ENCODE data around the gene MAK.
A peak's percentile ranks its signal among the peaks of the same experiment; 100 is the strongest.
"Not testable (repeated sequence)": the region's sequence is repeated elsewhere in the genome, so short reads cannot be mapped to it uniquely, and the experiment has no call there.

MAK gene, protein sequence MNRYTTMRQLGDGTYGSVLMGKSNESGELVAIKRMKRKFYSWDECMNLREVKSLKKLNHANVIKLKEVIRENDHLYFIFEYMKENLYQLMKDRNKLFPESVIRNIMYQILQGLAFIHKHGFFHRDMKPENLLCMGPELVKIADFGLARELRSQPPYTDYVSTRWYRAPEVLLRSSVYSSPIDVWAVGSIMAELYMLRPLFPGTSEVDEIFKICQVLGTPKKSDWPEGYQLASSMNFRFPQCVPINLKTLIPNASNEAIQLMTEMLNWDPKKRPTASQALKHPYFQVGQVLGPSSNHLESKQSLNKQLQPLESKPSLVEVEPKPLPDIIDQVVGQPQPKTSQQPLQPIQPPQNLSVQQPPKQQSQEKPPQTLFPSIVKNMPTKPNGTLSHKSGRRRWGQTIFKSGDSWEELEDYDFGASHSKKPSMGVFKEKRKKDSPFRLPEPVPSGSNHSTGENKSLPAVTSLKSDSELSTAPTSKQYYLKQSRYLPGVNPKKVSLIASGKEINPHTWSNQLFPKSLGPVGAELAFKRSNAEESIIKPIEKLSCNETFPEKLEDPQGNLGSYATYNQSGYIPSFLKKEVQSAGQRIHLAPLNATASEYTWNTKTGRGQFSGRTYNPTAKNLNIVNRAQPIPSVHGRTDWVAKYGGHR

DNA sequence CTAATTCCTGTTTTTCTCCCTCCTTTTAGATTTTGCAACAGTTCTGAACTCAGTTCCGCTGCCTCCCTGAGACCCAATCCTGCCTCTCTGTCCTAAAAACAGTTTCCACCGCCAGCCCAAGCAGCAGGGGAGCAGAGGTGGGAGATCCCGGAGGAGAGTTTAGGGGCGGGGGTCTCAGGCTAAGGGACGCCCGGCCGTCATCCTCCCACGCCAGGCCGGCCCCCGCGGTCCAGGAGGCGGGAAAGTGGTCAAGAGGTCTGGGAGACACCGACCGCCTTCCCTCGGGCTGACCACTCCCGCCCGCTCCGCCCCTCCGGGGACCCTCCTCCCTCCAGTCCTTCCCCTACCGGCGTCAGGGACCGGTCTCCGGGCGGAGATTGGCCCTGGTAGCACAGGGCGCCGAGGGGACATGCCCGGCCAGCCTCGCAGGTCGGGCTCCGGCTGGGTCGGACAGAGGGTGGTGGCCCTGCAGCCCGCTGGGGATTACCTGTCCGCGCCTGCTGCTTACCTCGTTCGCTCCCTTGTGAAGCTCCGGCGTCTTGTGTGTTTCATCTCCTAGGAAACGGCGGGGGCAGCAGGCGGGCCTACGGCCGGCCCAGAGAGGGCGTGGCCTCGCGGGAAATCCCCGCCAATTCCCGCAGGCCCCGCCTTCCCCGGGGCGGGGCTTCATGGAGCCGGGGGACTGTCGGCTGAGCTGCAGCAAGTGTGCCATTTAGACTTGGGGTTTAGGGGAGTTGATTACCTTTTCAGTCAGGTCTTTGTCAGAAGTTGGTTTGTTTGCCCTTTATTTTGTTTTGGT, at the start of gene MAK:
Gene MAK (minus strand): TSS at position 545 of the 799 bp plus-strand sequence. CDS start 7,891 bp downstream, outside the sequence.
- peak; percentile 90 for DNase-seq (ENCODE audit: low spot score)

DNA sequence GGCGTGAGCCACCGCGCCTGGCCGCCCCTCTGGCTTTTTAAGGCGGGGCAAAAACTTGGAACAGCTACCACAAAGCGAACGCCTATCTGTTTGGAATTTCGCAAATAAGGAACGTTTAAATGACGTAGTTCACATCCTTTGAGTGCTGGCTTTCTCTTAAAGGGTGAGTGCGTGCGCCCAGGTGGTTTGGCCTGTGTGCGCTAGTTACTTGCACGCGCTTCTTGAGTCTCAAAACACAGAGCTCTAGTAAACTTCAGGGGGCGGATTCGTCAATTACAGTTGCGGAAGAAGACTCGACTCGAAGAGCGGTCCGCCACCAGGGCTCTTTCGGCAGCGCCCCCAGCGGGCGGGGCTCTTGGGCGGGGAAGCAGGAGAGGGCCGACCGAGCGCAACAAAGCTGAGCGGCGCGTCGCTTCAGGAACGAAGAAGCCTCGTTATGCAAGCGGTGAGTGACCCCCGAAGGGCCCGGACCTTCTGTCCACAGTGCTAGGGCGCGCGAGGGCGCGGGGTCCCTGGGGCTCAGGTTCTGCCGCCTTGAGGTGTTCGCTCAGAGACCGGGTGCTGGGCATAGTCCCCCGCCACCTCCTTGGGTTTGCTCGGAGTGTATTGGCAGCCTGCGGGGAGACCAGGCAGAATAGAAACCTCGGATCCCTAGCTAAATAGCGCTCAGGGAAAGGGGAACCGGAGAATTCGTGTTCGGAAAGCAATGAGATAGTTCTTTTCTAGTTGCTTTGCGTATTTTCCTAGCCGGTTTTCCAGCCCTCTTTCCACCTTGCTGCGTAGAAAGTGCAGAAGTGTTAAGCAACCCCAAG, 48.6 kb upstream of the MAK start, which contains the start of gene SYCP2L:
Gene SYCP2L (plus strand): TSS at position 362 of the 812 bp plus-strand sequence. CDS start 75 bp downstream, at position 437.
- no peak for DNase-seq (ENCODE audit: low spot score)

DNA sequence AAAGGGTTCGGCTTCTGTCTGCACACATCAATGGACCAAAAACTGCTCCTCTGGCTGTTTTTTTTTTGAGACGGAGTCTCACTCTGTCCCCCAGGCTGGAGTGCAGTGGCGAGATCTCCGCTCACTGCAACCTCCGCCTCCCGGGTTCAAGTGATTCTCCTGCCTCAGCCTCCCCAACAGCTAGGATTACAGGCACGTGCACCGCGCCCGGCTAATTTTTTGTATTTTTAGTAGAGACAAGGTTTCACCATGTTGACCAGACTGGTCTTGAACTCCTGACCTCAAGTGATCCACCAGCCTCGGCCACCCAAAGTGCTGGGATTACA, 48.0 kb upstream of the MAK start:
- DNase-seq (ENCODE audit: low spot score): not testable (repeated sequence)

DNA sequence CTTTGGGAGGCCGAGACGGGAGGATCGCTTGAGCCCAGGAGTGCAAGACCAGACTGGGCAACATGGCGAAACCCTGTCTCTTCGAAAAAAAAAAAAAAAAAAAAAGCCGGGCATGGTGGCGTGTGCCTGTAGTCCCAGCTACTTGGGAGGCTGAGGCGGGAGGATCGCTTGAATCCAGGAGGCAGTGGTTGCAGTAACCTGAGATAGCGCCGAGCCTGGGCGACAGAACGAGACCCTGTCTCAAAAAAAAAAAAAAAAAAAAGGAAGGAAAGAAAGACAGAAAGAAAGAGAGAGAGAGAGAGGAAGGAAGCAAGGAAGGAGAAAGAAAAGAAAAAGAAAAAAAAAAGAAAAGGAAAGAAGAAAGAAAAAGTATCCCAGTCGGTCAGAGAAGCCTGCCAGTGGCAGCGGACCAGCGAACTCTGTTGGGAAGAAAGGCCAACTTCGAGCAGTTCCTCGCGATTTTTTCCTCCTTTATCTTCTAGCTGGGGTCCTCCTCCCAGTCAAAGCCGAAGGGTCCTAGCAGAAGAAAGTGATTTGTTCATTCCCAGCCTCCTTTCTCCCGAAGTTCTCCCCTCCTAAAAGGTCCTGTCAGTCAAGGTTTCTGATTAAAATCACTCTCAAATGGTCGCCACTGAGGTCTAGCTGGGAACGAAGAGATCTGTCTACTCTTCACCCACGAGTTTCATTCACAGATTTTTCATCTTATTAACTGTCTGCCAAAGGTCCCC, 46.1 kb upstream of the MAK start:
- DNase-seq (ENCODE audit: low spot score): no peak

DNA sequence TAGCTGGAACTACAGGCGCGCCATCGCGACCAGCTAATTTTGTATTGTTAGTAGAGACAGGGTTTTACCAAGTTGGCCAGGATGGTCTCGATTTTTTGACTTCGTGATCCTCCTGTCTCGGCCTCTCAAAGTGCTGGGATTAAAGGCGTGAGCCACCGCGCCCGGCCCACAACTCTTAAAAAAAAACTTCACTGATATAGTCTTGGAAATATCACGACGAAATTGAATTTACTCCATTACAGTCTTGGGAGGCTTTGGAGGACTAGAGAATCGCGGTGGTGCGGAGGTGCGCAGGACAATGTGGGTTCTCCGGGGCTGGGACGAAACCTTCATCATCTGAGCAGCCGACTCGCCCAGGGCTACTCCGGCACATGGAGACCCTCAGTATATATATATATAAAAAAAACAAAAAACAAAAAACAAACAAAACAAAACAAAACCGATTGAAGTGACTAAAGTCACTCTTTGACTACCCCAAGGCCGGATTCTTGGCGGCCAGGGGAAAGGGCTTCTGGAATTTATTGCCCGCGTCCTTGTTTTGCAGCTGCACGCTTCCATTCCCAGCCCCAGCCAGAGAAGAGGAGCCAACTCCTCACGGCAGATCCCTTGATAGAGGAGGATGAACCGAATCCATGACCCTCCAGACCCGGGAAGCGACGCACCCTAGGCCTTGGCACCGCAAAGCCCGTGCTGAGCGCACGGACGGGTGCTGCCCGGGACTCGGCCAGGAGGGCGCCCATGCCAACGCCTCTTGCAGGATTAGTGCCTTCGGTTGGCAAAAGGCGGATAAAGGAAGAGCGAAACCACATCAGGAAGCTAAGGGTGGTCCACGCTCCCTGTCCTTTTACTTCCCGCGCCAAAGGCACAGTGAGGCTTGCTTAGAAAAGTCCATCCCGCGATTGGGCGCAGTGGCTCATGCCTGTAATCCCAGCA, 45.2 kb upstream of the MAK start:
- no peak for DNase-seq (ENCODE audit: low spot score)

DNA sequence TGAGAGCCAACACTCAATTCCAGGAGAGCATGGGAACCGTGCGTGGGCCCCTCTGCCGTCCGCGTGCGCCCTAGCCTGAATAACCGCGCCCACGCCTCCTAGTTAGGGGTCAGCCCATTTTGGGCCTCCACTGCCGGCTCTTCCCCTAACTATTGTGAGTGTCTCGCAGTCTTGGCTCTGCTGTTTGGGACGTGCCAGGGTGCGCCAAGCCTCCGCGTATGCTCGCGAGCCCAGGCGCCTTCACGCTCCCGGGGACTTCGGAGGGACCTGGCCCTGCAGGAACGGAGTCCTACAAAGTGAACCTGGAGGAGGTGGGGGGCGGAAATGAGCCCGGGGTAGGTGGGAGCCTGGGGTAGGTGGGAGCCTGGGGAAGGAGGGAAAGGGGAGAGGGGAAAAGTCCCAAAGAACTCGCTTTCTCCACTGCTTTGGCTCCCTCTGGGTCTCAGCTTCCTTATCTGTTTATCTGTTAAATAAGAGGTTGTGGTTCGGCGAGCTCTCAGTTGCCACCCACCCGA, 44.4 kb upstream of the MAK start:
- no peak for DNase-seq (ENCODE audit: low spot score)

DNA sequence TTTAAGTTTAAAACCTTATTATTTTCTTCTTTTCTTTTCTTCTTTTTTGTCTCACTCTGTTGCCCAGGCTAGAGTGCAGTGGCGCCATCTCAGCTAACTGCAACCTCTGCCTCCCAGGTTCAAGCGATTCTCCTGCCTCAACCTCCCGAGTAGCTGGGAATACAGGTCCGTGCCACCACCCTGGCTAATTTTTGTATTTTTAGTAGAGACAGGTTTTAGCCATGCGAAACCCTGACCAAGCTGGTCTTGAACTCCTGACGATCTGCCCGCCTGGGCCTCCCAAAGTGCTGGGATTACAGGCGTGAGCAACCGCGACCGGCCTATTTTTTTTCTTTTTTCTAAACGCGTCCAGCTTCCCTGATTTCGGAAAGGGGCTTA, 43.9 kb upstream of the MAK start:
- DNase-seq (ENCODE audit: low spot score): not testable (repeated sequence)

DNA sequence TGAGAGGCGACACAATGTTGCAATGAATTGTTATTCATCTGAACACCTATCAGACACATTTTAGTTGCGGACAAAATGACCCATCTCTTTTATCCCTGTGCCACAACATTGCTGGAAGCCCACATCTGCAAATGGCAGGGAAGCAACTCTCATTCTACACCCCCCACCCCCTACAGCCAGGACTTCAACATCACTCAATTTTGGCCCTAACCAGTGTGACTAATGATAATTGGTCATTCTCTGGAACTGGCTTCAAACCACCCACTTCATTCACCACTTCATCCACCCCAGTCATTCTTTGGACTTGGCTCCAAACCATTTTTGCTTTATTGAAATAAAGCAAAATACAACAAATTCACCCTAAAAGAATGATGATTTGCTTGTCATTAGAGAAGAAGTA, 42.0 kb upstream of the MAK start:
- no peak for DNase-seq (ENCODE audit: low spot score)

DNA sequence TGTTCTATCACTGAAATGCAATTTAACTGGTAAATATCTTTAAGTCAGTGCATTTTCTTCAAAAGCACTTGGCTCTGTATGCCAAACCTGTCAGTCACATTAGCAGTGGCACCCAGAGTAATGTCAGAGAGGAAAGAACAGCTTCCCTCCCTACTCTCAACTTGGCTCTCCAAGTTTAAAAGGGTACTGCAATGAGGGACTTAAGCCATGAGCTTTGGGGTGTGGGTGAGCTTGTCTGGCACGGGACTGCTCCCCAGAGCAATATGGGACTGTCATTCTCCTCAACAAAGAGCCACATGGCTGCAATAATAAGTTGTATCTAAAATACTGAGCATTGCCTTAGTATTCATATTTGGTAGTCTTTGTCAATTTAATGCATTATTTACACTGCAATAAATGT, 39.5 kb upstream of the MAK start:
- DNase-seq (ENCODE audit: low spot score): no peak

DNA sequence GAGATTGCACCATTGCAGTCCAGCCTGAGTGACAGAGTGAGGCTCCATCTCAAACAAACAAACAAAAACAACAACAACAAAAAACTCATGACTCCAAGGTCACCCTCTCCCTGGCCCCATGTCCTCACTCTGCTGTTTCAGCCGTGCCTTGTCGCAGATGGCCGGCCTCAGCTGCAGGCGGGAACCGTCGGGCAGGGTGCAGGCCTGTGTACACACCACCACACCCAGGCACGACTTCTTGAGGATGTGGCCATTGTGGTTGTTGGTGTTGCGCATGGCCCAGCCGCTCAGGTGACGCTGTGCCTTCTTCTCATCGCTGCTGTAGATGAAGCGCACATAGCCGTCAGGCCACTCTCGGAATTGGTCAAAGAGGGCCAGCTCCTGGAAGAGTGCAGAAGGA, 38.7 kb upstream of the MAK start:
- DNase-seq (ENCODE audit: low spot score): no peak

DNA sequence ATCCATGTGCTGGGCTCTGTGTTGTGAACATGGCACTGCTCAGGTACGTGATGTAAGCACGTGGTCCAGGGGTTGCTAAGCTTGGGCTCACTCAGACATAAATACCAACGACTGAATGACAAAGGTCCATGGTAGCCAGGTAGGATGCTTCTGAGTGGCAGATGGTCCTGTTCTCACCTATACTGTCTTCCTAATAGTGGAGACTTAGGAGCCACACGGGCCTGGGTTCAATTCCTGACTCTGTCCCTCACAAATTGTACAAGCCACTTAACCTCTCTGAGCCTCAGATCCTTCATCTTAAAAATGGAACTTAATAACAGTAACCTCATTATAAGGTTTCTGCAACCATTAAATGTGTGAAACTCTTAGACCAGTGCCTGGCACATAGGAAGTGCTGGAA, 36.7 kb upstream of the MAK start:
- no peak for DNase-seq (ENCODE audit: low spot score)

DNA sequence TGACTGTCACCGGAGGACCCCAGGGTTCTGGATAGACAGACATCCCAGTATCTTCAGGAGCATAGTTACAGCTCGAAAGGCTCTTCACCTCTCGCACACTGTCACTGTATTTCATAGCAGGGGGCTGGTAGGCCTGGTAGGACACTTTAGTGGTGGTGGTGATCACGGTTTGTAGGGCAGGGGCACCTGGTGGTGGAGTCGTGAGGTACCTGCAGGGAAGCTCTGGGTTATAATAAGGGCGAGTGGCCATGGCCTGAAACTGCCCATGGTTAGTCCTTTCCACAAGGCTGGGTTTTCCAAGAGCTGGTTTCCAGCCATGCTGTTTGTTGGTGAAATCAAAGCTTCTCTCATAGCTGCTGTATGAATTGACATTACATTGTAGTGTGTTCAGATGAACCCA, 35.9 kb upstream of the MAK start:
- DNase-seq (ENCODE audit: low spot score): no peak

DNA sequence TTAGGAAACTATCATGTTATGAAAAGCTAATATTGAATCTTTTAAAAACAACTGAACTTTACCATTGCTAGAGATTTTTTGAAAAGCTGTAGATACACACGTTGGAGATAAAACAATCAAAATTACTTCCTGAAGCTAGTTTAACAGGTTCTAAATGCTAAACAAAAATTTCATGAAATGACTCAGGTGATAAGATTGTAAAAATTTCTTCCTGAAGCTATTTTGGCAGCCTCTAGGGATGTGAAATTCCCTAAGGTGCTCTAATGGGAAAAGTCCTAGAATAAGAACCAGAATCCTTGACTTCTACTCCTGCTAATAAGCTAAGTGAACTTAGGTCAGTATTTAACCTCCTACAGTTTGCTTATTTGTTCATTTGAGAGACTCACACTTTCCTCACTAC, 35.0 kb upstream of the MAK start:
- DNase-seq (ENCODE audit: low spot score): no peak

DNA sequence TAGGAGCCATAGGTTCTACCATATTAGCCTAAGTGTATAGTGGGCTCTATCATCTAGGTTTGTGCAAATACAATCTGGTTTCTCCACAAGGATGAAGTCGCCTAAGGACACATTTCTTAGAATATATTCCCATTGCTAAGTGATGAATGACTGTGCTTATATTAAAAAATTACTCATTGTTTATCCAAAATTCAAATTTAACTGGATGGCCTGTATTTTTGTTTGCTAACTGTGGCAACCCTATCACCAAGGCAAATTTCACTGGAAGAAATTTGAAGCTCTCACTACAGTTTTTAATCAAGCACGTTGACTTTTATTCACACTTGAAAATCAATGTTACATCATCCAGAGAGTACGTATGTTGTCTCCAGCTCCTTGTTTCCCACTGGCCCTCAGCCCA, 29.6 kb upstream of the MAK start:
- no peak for DNase-seq (ENCODE audit: low spot score)

DNA sequence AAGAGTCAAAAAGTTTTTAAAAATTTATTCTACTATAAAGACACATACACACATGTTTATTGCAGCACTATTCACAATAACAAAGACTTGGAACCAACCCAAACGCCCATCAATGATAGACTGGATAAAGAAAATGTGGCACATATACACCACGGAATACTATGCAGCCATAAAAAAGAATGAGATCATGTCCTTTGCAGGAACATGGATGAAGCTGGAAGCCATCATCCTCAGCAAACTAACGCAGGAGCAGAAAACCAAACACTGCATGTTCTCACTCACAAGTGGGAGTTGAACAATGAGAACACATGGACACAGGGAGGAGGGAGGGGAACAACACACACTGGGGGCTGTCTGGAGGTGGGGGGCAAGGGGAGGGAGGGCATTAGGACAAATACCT, 28.4 kb upstream of the MAK start:
- DNase-seq (ENCODE audit: low spot score): not testable (repeated sequence)

DNA sequence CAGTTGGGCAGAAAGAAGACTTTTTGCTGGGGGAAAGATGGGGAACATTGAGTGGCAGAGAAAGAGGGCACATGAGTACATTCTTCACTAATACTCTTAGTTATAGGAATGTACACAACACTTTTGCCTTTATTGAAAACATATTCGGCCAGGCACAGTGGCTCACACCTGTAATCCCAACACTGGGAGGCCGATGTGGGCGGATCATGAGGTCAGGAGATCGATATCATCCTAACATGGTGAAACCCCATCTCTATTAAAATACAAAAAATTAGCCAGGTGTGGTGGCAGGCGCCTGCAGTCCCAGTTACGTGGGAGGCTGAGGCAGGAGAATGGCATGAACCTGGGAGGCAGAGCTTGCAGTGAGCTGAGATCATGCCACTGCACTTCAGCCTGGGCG, 24.7 kb upstream of the MAK start:
- DNase-seq (ENCODE audit: low spot score): not testable (repeated sequence)

DNA sequence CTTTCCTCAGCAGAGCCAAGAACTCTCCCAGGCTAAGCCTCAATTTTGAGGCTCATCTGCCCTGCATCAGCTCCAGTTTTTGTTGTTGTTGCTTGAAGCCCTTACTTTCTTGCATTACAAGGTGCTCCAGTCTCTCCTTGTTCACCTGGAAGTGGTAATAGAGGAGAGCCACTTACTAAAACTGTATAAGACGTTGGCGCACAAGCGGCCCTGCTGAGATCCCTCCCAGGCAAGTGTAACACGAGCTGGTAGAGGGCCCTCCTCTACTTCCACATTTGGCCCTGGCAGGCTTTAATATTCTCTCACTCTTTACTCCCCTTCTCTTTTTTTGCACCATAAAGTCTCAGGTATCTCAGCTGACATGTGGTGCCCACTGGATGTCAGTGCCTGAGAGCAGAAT, 24.0 kb upstream of the MAK start:
- no peak for DNase-seq (ENCODE audit: low spot score)

DNA sequence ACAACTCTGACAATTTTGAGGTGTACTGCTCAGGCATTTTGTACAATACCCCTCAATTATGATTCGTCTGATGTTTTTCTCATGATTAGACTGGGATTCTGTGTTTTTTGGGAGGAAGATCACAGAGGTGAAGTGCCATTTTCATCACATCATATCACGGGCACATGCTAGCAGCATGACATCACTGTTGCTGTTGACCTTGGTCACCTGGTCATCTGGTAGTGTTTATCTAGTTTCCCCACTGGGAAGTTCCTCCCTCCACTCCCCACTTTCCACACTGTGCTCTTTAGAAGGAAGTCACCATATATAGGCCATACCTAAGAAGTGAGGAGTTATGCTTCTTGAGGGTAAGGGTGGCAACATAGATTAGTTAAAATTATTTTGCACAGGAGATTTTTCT, 22.7 kb upstream of the MAK start:
- DNase-seq (ENCODE audit: low spot score): no peak

DNA sequence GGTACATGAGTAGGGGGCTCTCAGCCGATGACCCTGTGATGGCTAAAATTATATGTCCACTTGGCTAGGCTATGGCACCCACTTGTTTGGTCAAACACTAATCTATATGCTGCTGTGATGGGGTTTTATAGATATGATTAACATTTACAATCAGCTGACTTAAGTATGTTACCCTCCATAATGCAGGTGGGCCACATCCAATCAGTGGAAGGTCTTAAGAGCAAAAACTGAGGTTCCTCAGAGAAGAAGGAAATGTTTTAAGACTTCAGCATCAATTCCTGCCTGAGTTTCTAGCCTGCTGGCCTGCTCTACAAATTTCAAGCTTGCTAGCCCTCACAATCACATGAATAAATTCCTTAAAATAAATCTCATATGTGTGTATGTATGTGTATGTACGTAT, 18.9 kb upstream of the MAK start:
- DNase-seq (ENCODE audit: low spot score): no peak
